H1 (cell line): ENCODE results near the gene IL32. TPM values are rescaled to one million over a fixed set of nuclear protein-coding genes. Genes with fewer than 3 reads are reported as not detected.

ENCODE experiments used
- polyA plus RNA-seq, 7 experiments: library from polyadenylated mRNA; depleted of rRNA in 3 of 7; stranded (reverse) in 5 of 7; unstranded in 2 of 7; fragments of >200 nt in 5 of 7; fragments of 200-250 nt in 2 of 7; gene quantifications; 1 replicate in 5 of 7; 2 replicates in 1 of 7; 4 replicates in 1 of 7; pipeline versions ENCODE4 v1.2.1 to v1.2.3, GENCODE V29; 2011 to 2013; ENCODE audit warnings: missing spikeins in 2 of 7, mixed read lengths in 2 of 7
- small RNA-seq: library from polyadenylated mRNA; stranded (forward); fragments of <200 nt; extraction: miRNeasy Mini kit (QIAGEN cat#:217004); gene quantifications from one replicate; pipeline ENCODE3, GENCODE V24; 2013; ENCODE audit not compliant: insufficient read depth
- total RNA-seq: library from RNA; stranded (reverse); fragmentation: NEBNext Ultra II Directional; extraction: Animal tissue kit (Norgen Biotek cat#: 25700); gene quantifications from 2 replicates; pipeline ENCODE4 v1.2.1, GENCODE V29; 2021

Gene IL32
- total and polyA plus RNA-seq, 2 of the 8 experiments (the other 6 are each of a cell fraction or from before 2014, with no cell fraction given) = 2.7 to 5.0 TPM

Small RNAs within 50 kb of the gene (small RNA-seq; reads per million reads assigned to genes)
- gene RNU1-22P = not detected

Other genes with a start within 250 kb of the IL32 start
- 1.0 and 2.7 TPM in 2 replicates for gene PRSS21, start 248.4 kb upstream of the IL32 start, total RNA-seq
- 0.76 and 1.4 TPM in 2 replicates for gene PRSS21, start 248.4 kb upstream of the IL32 start, polyA plus RNA-seq (2011; rRNA removed)
- gene ZG16B, start 235.3 kb upstream of the IL32 start, total RNA-seq = not detected in 2 replicates
- gene ZG16B, start 235.3 kb upstream of the IL32 start, polyA plus RNA-seq (2011; rRNA removed) = 0.11 TPM in 1 of 2 replicates, not detected in the other
- 2.7 and 4.4 TPM in 2 replicates for gene PRSS22, start 207.5 kb upstream of the IL32 start, total RNA-seq
- gene PRSS22, start 207.5 kb upstream of the IL32 start, polyA plus RNA-seq (2011; rRNA removed) = 4.0 and 5.8 TPM in 2 replicates
- 16.4 and 20.2 TPM in 2 replicates for gene FLYWCH2, start 182.4 kb upstream of the IL32 start, total RNA-seq
- 30.7 and 43.8 TPM in 2 replicates for gene FLYWCH2, start 182.4 kb upstream of the IL32 start, polyA plus RNA-seq (2011; rRNA removed)
- 23.1 and 23.5 TPM in 2 replicates for gene FLYWCH1, start 153.7 kb upstream of the IL32 start, total RNA-seq
- 12.4 and 22.2 TPM in 2 replicates for gene FLYWCH1, start 153.7 kb upstream of the IL32 start, polyA plus RNA-seq (2011; rRNA removed)
- 6.6 and 7.8 TPM in 2 replicates for gene KREMEN2, start 101.4 kb upstream of the IL32 start, total RNA-seq
- 7.0 and 10.4 TPM in 2 replicates for gene KREMEN2, start 101.4 kb upstream of the IL32 start, polyA plus RNA-seq (2011; rRNA removed)
- 28.2 and 28.8 TPM in 2 replicates for gene PAQR4, start 96.3 kb upstream of the IL32 start, total RNA-seq
- 34.6 and 52.8 TPM in 2 replicates for gene PAQR4, start 96.3 kb upstream of the IL32 start, polyA plus RNA-seq (2011; rRNA removed)
- 74.7 and 83.6 TPM in 2 replicates for gene PKMYT1, start 85.2 kb upstream of the IL32 start, total RNA-seq
- 85.2 and 180 TPM in 2 replicates for gene PKMYT1, start 85.2 kb upstream of the IL32 start, polyA plus RNA-seq (2011; rRNA removed)
- 0.60 and 0.77 TPM in 2 replicates for gene CLDN9, start 52.7 kb upstream of the IL32 start, total RNA-seq
- 0.89 and 2.2 TPM in 2 replicates for gene CLDN9, start 52.7 kb upstream of the IL32 start, polyA plus RNA-seq (2011; rRNA removed)
- gene CLDN6, start 47.5 kb upstream of the IL32 start, total RNA-seq = 747 and 793 TPM in 2 replicates
- gene CLDN6, start 47.5 kb upstream of the IL32 start, polyA plus RNA-seq (2011; rRNA removed) = 1,115 and 1,541 TPM in 2 replicates
- 77.0 and 81.0 TPM in 2 replicates for gene TNFRSF12A, start 45.3 kb upstream of the IL32 start, total RNA-seq
- gene TNFRSF12A, start 45.3 kb upstream of the IL32 start, polyA plus RNA-seq (2011; rRNA removed) = 82.5 and 121 TPM in 2 replicates
- 66.2 and 72.7 TPM in 2 replicates for gene HCFC1R1, start 41.7 kb upstream of the IL32 start, total RNA-seq
- 138 and 195 TPM in 2 replicates for gene HCFC1R1, start 41.7 kb upstream of the IL32 start, polyA plus RNA-seq (2011; rRNA removed)
- 78.5 and 82.9 TPM in 2 replicates for gene THOC6, start 41.6 kb upstream of the IL32 start, total RNA-seq
- 111 and 137 TPM in 2 replicates for gene THOC6, start 41.6 kb upstream of the IL32 start, polyA plus RNA-seq (2011; rRNA removed)
- gene BICDL2, start 28.7 kb upstream of the IL32 start, total RNA-seq = 14.3 and 15.9 TPM in 2 replicates
- gene BICDL2, start 28.7 kb upstream of the IL32 start, polyA plus RNA-seq (2011; rRNA removed) = 7.3 and 14.2 TPM in 2 replicates
- gene MMP25, start 19.1 kb upstream of the IL32 start, total RNA-seq = 23.9 and 26.7 TPM in 2 replicates
- gene MMP25, start 19.1 kb upstream of the IL32 start, polyA plus RNA-seq (2011; rRNA removed) = 7.7 and 14.8 TPM in 2 replicates
- gene ZSCAN10, start 33.7 kb downstream of the IL32 start, total RNA-seq = 195 and 209 TPM in 2 replicates
- gene ZSCAN10, start 33.7 kb downstream of the IL32 start, polyA plus RNA-seq (2011; rRNA removed) = 314 and 488 TPM in 2 replicates
- 17.0 and 19.1 TPM in 2 replicates for gene ZNF205, start 46.9 kb downstream of the IL32 start, total RNA-seq
- gene ZNF205, start 46.9 kb downstream of the IL32 start, polyA plus RNA-seq (2011; rRNA removed) = 19.9 and 28.5 TPM in 2 replicates
- gene ZNF213, start 69.4 kb downstream of the IL32 start, total RNA-seq = 6.9 and 7.3 TPM in 2 replicates
- 1.6 and 3.8 TPM in 2 replicates for gene ZNF213, start 69.4 kb downstream of the IL32 start, polyA plus RNA-seq (2011; rRNA removed)
- gene OR1F1, start 122.6 kb downstream of the IL32 start, total RNA-seq = 0.48 and 0.52 TPM in 2 replicates
- 0.93 and 1.2 TPM in 2 replicates for gene OR1F1, start 122.6 kb downstream of the IL32 start, polyA plus RNA-seq (2011; rRNA removed)
- 7.5 and 9.9 TPM in 2 replicates for gene ZNF200, start 169.5 kb downstream of the IL32 start, total RNA-seq
- 2.7 and 3.0 TPM in 2 replicates for gene ZNF200, start 169.5 kb downstream of the IL32 start, polyA plus RNA-seq (2011; rRNA removed)
- not detected in 2 replicates for gene MEFV, start 191.0 kb downstream of the IL32 start, total RNA-seq
- 0.02 and 0.03 TPM in 2 replicates for gene MEFV, start 191.0 kb downstream of the IL32 start, polyA plus RNA-seq (2011; rRNA removed)
- gene ZNF263, start 217.9 kb downstream of the IL32 start, total RNA-seq = 26.7 and 27.8 TPM in 2 replicates
- gene ZNF263, start 217.9 kb downstream of the IL32 start, polyA plus RNA-seq (2011; rRNA removed) = 9.2 and 20.7 TPM in 2 replicates
- 7.0 and 8.9 TPM in 2 replicates for gene TIGD7, start 239.8 kb downstream of the IL32 start, total RNA-seq
- 2.8 and 3.0 TPM in 2 replicates for gene TIGD7, start 239.8 kb downstream of the IL32 start, polyA plus RNA-seq (2011; rRNA removed)
- gene ZNF75A, start 239.9 kb downstream of the IL32 start, total RNA-seq = 27.3 and 30.0 TPM in 2 replicates
- 5.2 and 9.3 TPM in 2 replicates for gene ZNF75A, start 239.9 kb downstream of the IL32 start, polyA plus RNA-seq (2011; rRNA removed)